Panc1 (cell line): ENCODE measurements around the gene NDUFC2. TPM values are rescaled to one million over a fixed set of nuclear protein-coding genes. Genes with fewer than 3 reads are reported as not detected.

Experiments used
- ATAC-seq: fragments of 200-7000 bp; cut with Tn5 transposase; 2 replicates; pipeline ENCODE4 v1.9.1; 2020; ENCODE audit warnings: mild to moderate bottlenecking, moderate library complexity
- BruUV-seq: library from RNA; stranded (reverse); fragments of 400-500 nt; replicated peaks from 2 replicates; lab custom pipeline; 2021; lab: Mats Ljungman, UMichigan
- CTCF ChIA-PET: fragments of 300-600 bp; sonication (Branson Sonifier 250); formaldehyde crosslinking; loops from one replicate; lab custom pipeline; 2022; ENCODE audit warnings: antibody characterized with exemption; lab: Charles Lee
- POLR2A ChIA-PET: fragments of 300-600 bp; sonication (Branson Sonifier 250); formaldehyde crosslinking; loops from one replicate; lab custom pipeline; 2022; ENCODE audit warnings: antibody characterized with exemption; lab: Charles Lee
- DNase-seq: peaks from one replicate; pipeline ENCODE4 v3.0.0-alpha.2; 2010; ENCODE audit warnings: low read depth, low spot score
- H3K27ac ChIP-seq: 2 replicates; pipeline ENCODE4 v1.5.1; 2011; ENCODE audit warnings: mild to moderate bottlenecking, low read length, inconsistent platforms
- H3K27me3 ChIP-seq: fragments of 200-500 bp; sonication (Bioruptor generic); 2 replicates; pipeline ENCODE4 v1.6.0; 2014; ENCODE audit warnings: low read length, inconsistent platforms; ENCODE audit not compliant: control insufficient read depth, insufficient read depth
- H3K36me3 ChIP-seq: fragments of 200-500 bp; sonication (Bioruptor generic); 2 replicates; pipeline ENCODE4 v1.5.1; 2014; ENCODE audit warnings: inconsistent platforms, mild to moderate bottlenecking, low read length, moderate library complexity; ENCODE audit not compliant: control insufficient read depth, insufficient read depth
- H3K4me1 ChIP-seq: 2 replicates; pipeline ENCODE4 v1.5.1; 2011; ENCODE audit warnings: inconsistent platforms, mild to moderate bottlenecking, low read length, moderate library complexity; ENCODE audit not compliant: control insufficient read depth, insufficient read depth
- H3K4me3 ChIP-seq, 2 experiments: 2 replicates each; pipeline ENCODE4 v1.5.1; 2011 to 2012; ENCODE audit warnings: low read depth in 2 of 2, low read length in 2 of 2, mild to moderate bottlenecking in 2 of 2, inconsistent platforms in 1 of 2, moderate library complexity in 1 of 2
- H3K9me3 ChIP-seq: fragments of 200-500 bp; sonication (Bioruptor generic); 2 replicates; pipeline ENCODE4 v1.5.1; 2014; ENCODE audit warnings: low read depth, mild to moderate bottlenecking, inconsistent platforms, low read length, moderate library complexity; ENCODE audit not compliant: control insufficient read depth, insufficient read depth
- POLR2AphosphoS5 ChIP-seq: IDR thresholded peaks from 2 replicates; pipeline ENCODE4 v1.6.1; 2012; ENCODE audit warnings: mild to moderate bottlenecking, low read depth, low read length, moderate library complexity
- SIN3A ChIP-seq: IDR thresholded peaks from 2 replicates; pipeline ENCODE4 v1.6.1; 2012; ENCODE audit warnings: low read depth, mild to moderate bottlenecking, low read length, moderate library complexity, borderline replicate concordance; ENCODE audit not compliant: insufficient read depth
- TCF7L2 ChIP-seq: IDR thresholded peaks from 2 replicates; pipeline ENCODE4 v1.6.1; 2011; ENCODE audit warnings: mild to moderate bottlenecking, low read depth, low read length, inconsistent platforms
- in situ Hi-C: cut with HindIII; loops from 2 replicates; pipeline ENCODE4 v1.10.0; 2016; ENCODE audit warnings: low sequenced_read_pairs, low pct_unique_long_range_greater_than_20kb
- intact Hi-C: fragments of 100-400 bp; cut with micrococcal nuclease; formaldehyde crosslinking; loops from one replicate; pipeline ENCODE4 v1.10.0; 2022; ENCODE audit not compliant: unreplicated experiment
- total RNA-seq: library from RNA; stranded (reverse); gene quantifications from one replicate; pipeline ENCODE4 v1.2.1, GENCODE V29; 2021; ENCODE audit not compliant: unreplicated experiment
- TF ChIP-seq, protein P1 (sequence below): fragments of 450-650 bp; IDR thresholded peaks from 2 replicates; pipeline ENCODE4 v1.5.1; 2017; ENCODE audit warnings: mild to moderate bottlenecking
- TF ChIP-seq, protein P2 (sequence below), 2 experiments: IDR thresholded peaks; 2 replicates each; pipeline ENCODE4 v1.6.1; 2011 to 2012; ENCODE audit warnings: low read depth in 2 of 2, control low read depth in 1 of 2, low read length in 1 of 2, mild to moderate bottlenecking in 1 of 2, moderate library complexity in 1 of 2; ENCODE audit not compliant: insufficient read depth in 1 of 2

Gene NDUFC2
- total RNA-seq, 1 experiment from 2014 or later = 308 TPM

DNA sequence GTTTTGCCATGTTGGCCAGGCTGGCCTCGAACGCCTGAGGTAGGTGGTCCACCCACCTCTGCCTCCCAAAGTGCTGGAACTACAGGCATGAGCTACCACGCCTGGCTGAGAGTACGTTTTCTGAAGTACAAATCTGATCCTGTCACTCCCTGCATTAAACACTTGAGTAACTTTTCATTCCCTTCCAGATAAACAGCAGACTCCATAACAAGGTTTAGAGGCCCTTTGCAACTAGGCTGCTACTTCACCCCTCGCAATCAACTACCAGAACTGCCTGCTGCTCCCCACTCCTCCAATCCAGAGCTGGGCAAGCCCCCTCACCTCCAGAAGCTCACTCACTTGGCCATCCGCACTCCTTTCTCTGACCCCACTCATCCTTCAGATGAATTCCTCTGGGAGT lies 58.1 kb downstream of the NDUFC2 start:
- Histone ChIP-seq H3K27ac (peak overlapping the region; percentile 77), H3K27me3 (no peaks in the 10 kb centered on the region), H3K36me3 (no peaks in the 10 kb centered on the region), H3K4me1 (peaks cover 22% of the 10 kb centered on the region), H3K4me3 (peak overlapping the region; percentile 58 to 86; a peak in 3 of 4 replicates), H3K9me3 (no peaks in the 10 kb centered on the region)
- no peak for ATAC-seq
- no peak for DNase-seq
- TF ChIP-seq POLR2AphosphoS5 (no peak), TCF7L2 (no peak), SIN3A (no peak)
- TF ChIP-seq, protein P1, sequence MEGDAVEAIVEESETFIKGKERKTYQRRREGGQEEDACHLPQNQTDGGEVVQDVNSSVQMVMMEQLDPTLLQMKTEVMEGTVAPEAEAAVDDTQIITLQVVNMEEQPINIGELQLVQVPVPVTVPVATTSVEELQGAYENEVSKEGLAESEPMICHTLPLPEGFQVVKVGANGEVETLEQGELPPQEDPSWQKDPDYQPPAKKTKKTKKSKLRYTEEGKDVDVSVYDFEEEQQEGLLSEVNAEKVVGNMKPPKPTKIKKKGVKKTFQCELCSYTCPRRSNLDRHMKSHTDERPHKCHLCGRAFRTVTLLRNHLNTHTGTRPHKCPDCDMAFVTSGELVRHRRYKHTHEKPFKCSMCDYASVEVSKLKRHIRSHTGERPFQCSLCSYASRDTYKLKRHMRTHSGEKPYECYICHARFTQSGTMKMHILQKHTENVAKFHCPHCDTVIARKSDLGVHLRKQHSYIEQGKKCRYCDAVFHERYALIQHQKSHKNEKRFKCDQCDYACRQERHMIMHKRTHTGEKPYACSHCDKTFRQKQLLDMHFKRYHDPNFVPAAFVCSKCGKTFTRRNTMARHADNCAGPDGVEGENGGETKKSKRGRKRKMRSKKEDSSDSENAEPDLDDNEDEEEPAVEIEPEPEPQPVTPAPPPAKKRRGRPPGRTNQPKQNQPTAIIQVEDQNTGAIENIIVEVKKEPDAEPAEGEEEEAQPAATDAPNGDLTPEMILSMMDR = no peak
- TF ChIP-seq, protein P2, sequence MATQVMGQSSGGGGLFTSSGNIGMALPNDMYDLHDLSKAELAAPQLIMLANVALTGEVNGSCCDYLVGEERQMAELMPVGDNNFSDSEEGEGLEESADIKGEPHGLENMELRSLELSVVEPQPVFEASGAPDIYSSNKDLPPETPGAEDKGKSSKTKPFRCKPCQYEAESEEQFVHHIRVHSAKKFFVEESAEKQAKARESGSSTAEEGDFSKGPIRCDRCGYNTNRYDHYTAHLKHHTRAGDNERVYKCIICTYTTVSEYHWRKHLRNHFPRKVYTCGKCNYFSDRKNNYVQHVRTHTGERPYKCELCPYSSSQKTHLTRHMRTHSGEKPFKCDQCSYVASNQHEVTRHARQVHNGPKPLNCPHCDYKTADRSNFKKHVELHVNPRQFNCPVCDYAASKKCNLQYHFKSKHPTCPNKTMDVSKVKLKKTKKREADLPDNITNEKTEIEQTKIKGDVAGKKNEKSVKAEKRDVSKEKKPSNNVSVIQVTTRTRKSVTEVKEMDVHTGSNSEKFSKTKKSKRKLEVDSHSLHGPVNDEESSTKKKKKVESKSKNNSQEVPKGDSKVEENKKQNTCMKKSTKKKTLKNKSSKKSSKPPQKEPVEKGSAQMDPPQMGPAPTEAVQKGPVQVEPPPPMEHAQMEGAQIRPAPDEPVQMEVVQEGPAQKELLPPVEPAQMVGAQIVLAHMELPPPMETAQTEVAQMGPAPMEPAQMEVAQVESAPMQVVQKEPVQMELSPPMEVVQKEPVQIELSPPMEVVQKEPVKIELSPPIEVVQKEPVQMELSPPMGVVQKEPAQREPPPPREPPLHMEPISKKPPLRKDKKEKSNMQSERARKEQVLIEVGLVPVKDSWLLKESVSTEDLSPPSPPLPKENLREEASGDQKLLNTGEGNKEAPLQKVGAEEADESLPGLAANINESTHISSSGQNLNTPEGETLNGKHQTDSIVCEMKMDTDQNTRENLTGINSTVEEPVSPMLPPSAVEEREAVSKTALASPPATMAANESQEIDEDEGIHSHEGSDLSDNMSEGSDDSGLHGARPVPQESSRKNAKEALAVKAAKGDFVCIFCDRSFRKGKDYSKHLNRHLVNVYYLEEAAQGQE (IDR thresholded peaks at IDR 0.05; ENCODE audit: insufficient read depth in 1 of 2, low read depth in 2 of 2, low read length in 1 of 2) = no peak
- in situ Hi-C loops (no loop called here), intact Hi-C loops (no loop called here)
- CTCF ChIA-PET = no interaction called here
- POLR2A ChIA-PET = interaction anchor here (0.6 kb wide), 1 partner anchor 871 kb away, joined by 4 read pairs; no protein-coding TSS in a partner anchor
- no TSS peak for BruUV-seq

DNA sequence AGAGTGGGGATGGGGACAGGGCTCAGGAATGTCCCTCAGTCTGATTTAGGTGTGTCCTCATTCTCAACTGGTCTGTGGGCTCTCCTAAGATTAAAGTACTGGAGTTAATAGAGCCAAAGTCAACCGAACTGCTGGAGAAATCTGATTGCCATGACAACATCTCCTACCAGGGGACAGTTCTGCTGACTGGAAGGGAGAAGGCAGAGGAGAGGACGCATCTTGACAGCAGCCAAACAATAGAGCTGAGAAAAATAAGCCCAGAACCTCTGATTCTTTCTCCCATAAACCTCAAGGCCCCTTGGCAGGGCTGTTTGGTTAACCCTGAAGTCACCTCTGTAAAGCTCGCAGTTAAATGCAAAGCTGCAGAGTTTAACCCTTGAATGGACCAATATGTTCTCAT lies 59.4 kb downstream of the NDUFC2 start:
- POLR2A ChIA-PET = interaction anchor here (1.1 kb wide), 1 partner anchor 12 kb away, joined by 3 read pairs; no protein-coding TSS in a partner anchor
- no peak for DNase-seq
- Histone ChIP-seq H3K27ac (no peak overlapping the region), H3K9me3 (no peaks in the 10 kb centered on the region), H3K4me3 (peak overlapping the region in 1 of 2 experiments; percentile 2; a peak in 1 of 4 replicates), H3K27me3 (no peaks in the 10 kb centered on the region), H3K4me1 (peaks cover 22% of the 10 kb centered on the region), H3K36me3 (no peaks in the 10 kb centered on the region)
- TSS peak; percentile 37 for BruUV-seq
- CTCF ChIA-PET = no interaction called here
- intact Hi-C loops = no loop called here
- TF ChIP-seq, protein P2 (IDR thresholded peaks at IDR 0.05; ENCODE audit: insufficient read depth in 1 of 2, low read depth in 2 of 2, low read length in 1 of 2) = no peak
- TF ChIP-seq TCF7L2 (no peak), POLR2AphosphoS5 (no peak), SIN3A (no peak)
- TF ChIP-seq, protein P1 = no peak
- in situ Hi-C loops = no loop called here
- no peak for ATAC-seq
